Measurements from ENCODE around the gene OR5B3.

Gene OR5B3

GRCh38 chr11:58406774-58407173 is at the start of gene OR5B3:
OR5B3 (minus strand) TSS chr11:58406874; CDS start chr11:58403409, 3,465 bp downstream.
- DNase-seq (ENCODE audit: low spot score): no peak
- TF ChIP-seq CTCF (IDR thresholded peaks at IDR 0.05; ENCODE audit: borderline replicate concordance, control extremely low read depth, extremely low read depth, insufficient read depth, missing control alignments): no peak
- in situ Hi-C loops (cut with MboI; ENCODE audit: low sequenced_read_pairs, unreplicated experiment): no loop called here

- in situ Hi-C loops (cut with MboI; ENCODE audit: low sequenced_read_pairs, unreplicated experiment): no loop called here
- DNase-seq (ENCODE audit: low spot score): no peak
- TF ChIP-seq CTCF (IDR thresholded peaks at IDR 0.05; ENCODE audit: borderline replicate concordance, control extremely low read depth, extremely low read depth, insufficient read depth, missing control alignments): no peak
Observed at GRCh38 chr11:58451585-58451984, 44.9 kb upstream of the OR5B3 start.

DNA sequence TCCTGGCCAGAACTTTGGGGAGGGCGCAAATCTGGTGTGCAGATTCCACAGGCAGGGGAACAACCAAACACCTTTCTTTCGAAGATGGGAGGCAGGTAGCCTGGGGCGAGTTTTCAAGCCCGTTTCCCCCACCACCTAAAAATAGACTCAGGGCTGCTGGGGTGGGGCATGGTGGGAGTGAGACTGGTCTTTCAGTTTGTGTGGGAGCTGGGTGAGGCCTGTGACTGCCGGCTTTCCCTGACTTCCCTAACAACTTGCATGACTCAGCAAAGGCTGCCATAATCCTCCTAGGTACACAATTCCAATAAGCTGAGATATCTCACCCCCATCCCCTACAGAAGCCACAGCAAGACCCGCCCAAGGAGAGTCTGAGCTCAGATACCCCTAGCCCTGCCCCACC is 39.6 kb upstream of the OR5B3 start:
- no peak for DNase-seq (ENCODE audit: low spot score)
- in situ Hi-C loops (cut with MboI; ENCODE audit: low sequenced_read_pairs, unreplicated experiment): no loop called here
- no peak for TF ChIP-seq CTCF (IDR thresholded peaks at IDR 0.05; ENCODE audit: borderline replicate concordance, control extremely low read depth, extremely low read depth, insufficient read depth, missing control alignments)

DNA sequence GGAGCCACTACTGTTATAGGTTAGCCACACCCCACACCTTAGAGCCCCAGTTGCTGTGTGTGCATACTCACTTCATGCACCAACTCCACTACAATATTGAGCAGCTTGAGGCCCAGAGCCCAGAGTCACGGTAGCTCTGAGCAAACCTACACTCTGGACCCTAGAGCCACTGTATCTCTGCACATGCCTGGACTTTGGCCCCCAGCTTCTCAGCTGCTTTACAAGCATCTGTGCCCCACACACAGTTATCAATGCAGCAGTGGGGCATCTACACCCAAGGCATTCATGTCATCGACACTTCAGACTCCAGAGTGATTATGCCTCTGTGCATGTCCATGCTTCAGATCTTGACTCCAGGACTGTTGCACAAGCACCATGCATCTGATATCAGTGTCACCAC is 37.6 kb upstream of the OR5B3 start:
- in situ Hi-C loops (cut with MboI; ENCODE audit: low sequenced_read_pairs, unreplicated experiment): no loop called here
- no peak for TF ChIP-seq CTCF (IDR thresholded peaks at IDR 0.05; ENCODE audit: borderline replicate concordance, control extremely low read depth, extremely low read depth, insufficient read depth, missing control alignments)
- DNase-seq (ENCODE audit: low spot score): no peak

DNA sequence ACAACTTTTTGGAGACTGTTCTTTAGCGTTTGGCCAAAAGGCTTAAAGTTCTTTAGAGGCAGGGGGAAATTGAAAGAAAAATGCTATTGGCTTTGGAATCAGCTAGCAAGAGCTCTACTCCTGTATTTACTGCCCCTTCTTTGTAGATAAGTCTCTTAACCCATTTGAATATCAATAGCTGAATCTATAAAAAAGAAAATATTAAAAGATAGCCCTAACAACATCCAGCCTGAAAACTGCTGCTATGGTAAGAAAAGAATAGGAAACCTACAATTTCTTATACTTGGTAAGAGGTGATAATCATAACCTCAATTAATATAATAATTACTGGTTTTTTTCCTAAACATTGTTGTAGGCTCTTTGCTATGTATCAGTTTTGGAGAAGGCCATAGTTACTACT is 35.5 kb upstream of the OR5B3 start, which contains the start of gene OR5B12:
Gene OR5B12 (minus strand): TSS at position 101 of the 400 bp plus-strand sequence. CDS start 2,085 bp downstream, outside the sequence.
- no peak for TF ChIP-seq CTCF (IDR thresholded peaks at IDR 0.05; ENCODE audit: borderline replicate concordance, control extremely low read depth, extremely low read depth, insufficient read depth, missing control alignments)
- no peak for DNase-seq (ENCODE audit: low spot score)
- in situ Hi-C loops (cut with MboI; ENCODE audit: low sequenced_read_pairs, unreplicated experiment): no loop called here

DNA sequence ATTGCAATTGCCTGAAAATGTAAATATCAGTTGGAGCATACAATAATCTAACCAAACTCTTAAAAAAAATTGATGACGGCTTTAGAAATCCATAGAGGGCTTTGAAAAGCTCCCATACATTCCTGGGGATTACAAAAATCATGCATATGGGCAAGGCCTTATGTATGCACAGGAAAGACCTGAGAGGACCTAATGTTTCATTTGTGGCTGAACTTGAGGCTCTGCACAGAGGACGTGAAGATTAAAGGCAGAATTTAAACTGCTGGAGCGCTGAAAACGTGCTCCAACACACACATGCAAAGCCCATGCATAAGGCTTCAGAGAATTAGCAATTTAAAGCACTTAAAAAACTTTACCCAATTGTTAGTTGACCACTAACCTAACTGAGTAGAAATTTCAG is 31.8 kb upstream of the OR5B3 start:
- in situ Hi-C loops (cut with MboI; ENCODE audit: low sequenced_read_pairs, unreplicated experiment): no loop called here
- no peak for TF ChIP-seq CTCF (IDR thresholded peaks at IDR 0.05; ENCODE audit: borderline replicate concordance, control extremely low read depth, extremely low read depth, insufficient read depth, missing control alignments)
- no peak for DNase-seq (ENCODE audit: low spot score)

- DNase-seq (ENCODE audit: low spot score): no peak
- in situ Hi-C loops (cut with MboI; ENCODE audit: low sequenced_read_pairs, unreplicated experiment): no loop called here
Observed at GRCh38 chr11:58434217-58434616, 27.5 kb upstream of the OR5B3 start.

More at GRCh38 chr11:58434217-58434616, 27.5 kb upstream of the OR5B3 start:
- TF ChIP-seq CTCF (IDR thresholded peaks at IDR 0.05; ENCODE audit: borderline replicate concordance, control extremely low read depth, extremely low read depth, insufficient read depth, missing control alignments): no peak
